K562 (cell line): Measurements from ENCODE around the gene TYW5.

Experiments used
- EZH2 ChIP-seq: IDR thresholded peaks from 2 replicates; pipeline ENCODE4 v1.6.1; 2012; ENCODE audit warnings: low read depth, mild to moderate bottlenecking, inconsistent platforms, low read length, borderline replicate concordance
- TF ChIP-seq, protein P1 (sequence below): fragments of 450-650 bp; IDR thresholded peaks from 2 replicates; pipeline ENCODE4 v1.6.1; 2016; ENCODE audit warnings: borderline replicate concordance

DNA sequence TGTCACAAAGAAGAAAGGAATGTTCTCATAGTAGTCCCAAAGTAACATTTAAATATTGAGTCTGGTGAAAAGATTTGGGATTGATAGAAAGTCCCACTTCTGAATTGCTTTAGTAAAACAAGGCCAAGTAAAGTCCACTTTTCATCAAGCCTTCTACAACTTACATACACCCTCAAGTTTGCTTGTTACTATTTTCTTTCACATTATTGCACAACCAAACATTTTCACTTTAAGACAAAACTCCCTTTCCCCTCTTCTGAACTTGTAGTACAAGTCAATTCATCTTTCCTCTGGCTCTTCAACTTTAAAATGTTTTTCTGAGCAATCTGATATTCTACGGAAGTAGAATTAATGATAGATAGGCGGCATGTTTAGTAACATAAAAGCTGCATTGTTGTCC, 11.1 kb upstream of the TYW5 start:
- TF ChIP-seq, protein P1, sequence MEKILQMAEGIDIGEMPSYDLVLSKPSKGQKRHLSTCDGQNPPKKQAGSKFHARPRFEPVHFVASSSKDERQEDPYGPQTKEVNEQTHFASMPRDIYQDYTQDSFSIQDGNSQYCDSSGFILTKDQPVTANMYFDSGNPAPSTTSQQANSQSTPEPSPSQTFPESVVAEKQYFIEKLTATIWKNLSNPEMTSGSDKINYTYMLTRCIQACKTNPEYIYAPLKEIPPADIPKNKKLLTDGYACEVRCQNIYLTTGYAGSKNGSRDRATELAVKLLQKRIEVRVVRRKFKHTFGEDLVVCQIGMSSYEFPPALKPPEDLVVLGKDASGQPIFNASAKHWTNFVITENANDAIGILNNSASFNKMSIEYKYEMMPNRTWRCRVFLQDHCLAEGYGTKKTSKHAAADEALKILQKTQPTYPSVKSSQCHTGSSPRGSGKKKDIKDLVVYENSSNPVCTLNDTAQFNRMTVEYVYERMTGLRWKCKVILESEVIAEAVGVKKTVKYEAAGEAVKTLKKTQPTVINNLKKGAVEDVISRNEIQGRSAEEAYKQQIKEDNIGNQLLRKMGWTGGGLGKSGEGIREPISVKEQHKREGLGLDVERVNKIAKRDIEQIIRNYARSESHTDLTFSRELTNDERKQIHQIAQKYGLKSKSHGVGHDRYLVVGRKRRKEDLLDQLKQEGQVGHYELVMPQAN = no peak
- no peak for TF ChIP-seq EZH2
